GM12878 (cell line): ENCODE data around the gene TH. TPM values are rescaled to one million over a fixed set of nuclear protein-coding genes. Genes with fewer than 3 reads are reported as not detected.

Source experiments
- ATAC-seq: fragments of 200-7000 bp; cut with Tn5 transposase; 3 replicates; pipeline ENCODE4 v1.9.1; 2020; ENCODE audit warnings: mild to moderate bottlenecking, moderate library complexity
- BruUV-seq: library from RNA; stranded (reverse); fragments of 400-500 nt; replicated peaks from 2 replicates; lab custom pipeline; 2021; lab: Mats Ljungman, UMichigan
- CTCF ChIA-PET: fragments of 300-600 bp; sonication (Branson Sonifier 250); formaldehyde crosslinking; extraction: SDS; loops from one replicate; lab custom pipeline; 2021; ENCODE audit warnings: inconsistent platforms; lab: Yijun Ruan, JAX
- POLR2A ChIA-PET: fragments of 350-600 bp; formaldehyde crosslinking; extraction: SDS; loops from one replicate; lab custom pipeline; 2021; ENCODE audit warnings: inconsistent platforms; lab: Charles Lee
- RAD21 ChIA-PET: fragments of 300-600 bp; sonication (Branson Sonifier 250); formaldehyde crosslinking; loops from one replicate; lab custom pipeline; 2023; ENCODE audit warnings: antibody characterized with exemption; ENCODE audit not compliant: unreplicated experiment; lab: Charles Lee
- SMC1A ChIA-PET: fragments of 300-600 bp; sonication (Branson Sonifier 250); formaldehyde crosslinking; loops from one replicate; lab custom pipeline; 2023; ENCODE audit not compliant: unreplicated experiment, uncharacterized antibody; lab: Charles Lee
- DNase-seq: peaks from one replicate; pipeline ENCODE4 v3.0.0-alpha.2; 2011; ENCODE audit warnings: low read depth, low spot score
- FAIRE-seq: peaks from 3 replicates; lab custom pipeline; 2011; peaks lifted over from hg19 to GRCh38; lab: Jason Lieb, UNC
- H2AFZ ChIP-seq: 2 replicates; pipeline ENCODE4 v1.6.0; 2011; ENCODE audit warnings: low read depth, low read length, control low read depth; ENCODE audit not compliant: control insufficient read depth
- H3K27ac ChIP-seq: 2 replicates; pipeline ENCODE4 v1.5.1; 2011; ENCODE audit warnings: control low read depth; ENCODE audit not compliant: control insufficient read depth, insufficient read depth
- H3K27me3 ChIP-seq, 2 experiments: replicated peaks in 1 of 2; 2 replicates each; pipeline versions ENCODE4 v1.6.0 to v1.6.1; 2011; ENCODE audit warnings: low read length in 1 of 2; ENCODE audit not compliant: control insufficient read depth in 2 of 2, insufficient read depth in 2 of 2
- H3K36me3 ChIP-seq, 2 experiments: 2 replicates each; pipeline ENCODE4 v1.5.1; 2011; ENCODE audit warnings: low read length in 1 of 2; ENCODE audit not compliant: control insufficient read depth in 2 of 2, insufficient read depth in 2 of 2
- H3K4me1 ChIP-seq: 2 replicates; pipeline ENCODE4 v1.6.1; 2011; ENCODE audit warnings: mild to moderate bottlenecking, low read length, moderate library complexity, mixed read lengths; ENCODE audit not compliant: control insufficient read depth, insufficient read depth
- H3K4me2 ChIP-seq: 2 replicates; pipeline ENCODE4 v1.6.0; 2011; ENCODE audit warnings: control low read depth; ENCODE audit not compliant: control insufficient read depth, insufficient read depth
- H3K4me3 ChIP-seq: fragments of 200-600 bp; sonication (generic); 2 replicates; pipeline ENCODE4 v1.5.1; 2016
- H3K79me2 ChIP-seq: 2 replicates; pipeline ENCODE4 v1.6.0; 2011; ENCODE audit warnings: low read length; ENCODE audit not compliant: control insufficient read depth, insufficient read depth
- H3K9ac ChIP-seq: 2 replicates; pipeline ENCODE4 v1.8.0; 2011; ENCODE audit warnings: low read length, control low read depth, mixed read lengths; ENCODE audit not compliant: control insufficient read depth, insufficient read depth
- H3K9me3 ChIP-seq: replicated peaks from 3 replicates; pipeline ENCODE4 v1.5.1; 2011; ENCODE audit warnings: mild to moderate bottlenecking, low read length; ENCODE audit not compliant: control insufficient read depth, insufficient read depth
- H4K20me1 ChIP-seq: 2 replicates; pipeline ENCODE4 v1.6.0; 2011; ENCODE audit not compliant: control insufficient read depth, insufficient read depth
- CHD4 ChIP-seq: fragments of 200-600 bp; sonication (generic); IDR thresholded peaks from 2 replicates; pipeline ENCODE4 v1.6.1; 2016; ENCODE audit warnings: mild to moderate bottlenecking
- CUX1 ChIP-seq: IDR thresholded peaks from 2 replicates; pipeline ENCODE4 v1.6.1; 2012; ENCODE audit warnings: improper control_type of control experiment, low read depth, low read length; ENCODE audit not compliant: insufficient replicate concordance
- FOS ChIP-seq: IDR thresholded peaks from 3 replicates; pipeline ENCODE4 v1.6.1; 2011; ENCODE audit warnings: borderline replicate concordance; ENCODE audit not compliant: insufficient read length; ENCODE audit errors: extremely low read depth
- GATAD2B ChIP-seq: fragments of 450-650 bp; conservative IDR thresholded peaks from 2 replicates; pipeline ENCODE4 v1.6.1; 2017; ENCODE audit warnings: low read depth, mild to moderate bottlenecking, moderate library complexity
- LARP7 ChIP-seq: fragments of 450-650 bp; IDR thresholded peaks from 2 replicates; pipeline ENCODE4 v1.6.1; 2017; ENCODE audit warnings: mild to moderate bottlenecking
- MTA3 ChIP-seq: IDR thresholded peaks from 2 replicates; pipeline ENCODE4 v1.6.1; 2012; ENCODE audit warnings: low read length, inconsistent platforms, borderline replicate concordance
- MYC ChIP-seq: IDR thresholded peaks from 2 replicates; pipeline ENCODE4 v1.6.1; 2011; ENCODE audit warnings: mild to moderate bottlenecking, low read length, moderate library complexity, inconsistent platforms; ENCODE audit not compliant: insufficient read depth, insufficient replicate concordance, insufficient read length, severe bottlenecking
- NRF1 ChIP-seq: conservative IDR thresholded peaks from 2 replicates; pipeline ENCODE4 v1.6.1; 2011; ENCODE audit warnings: mild to moderate bottlenecking, low read depth, low read length, improper control_type of control experiment
- STAT1 ChIP-seq: fragments of 450-650 bp; conservative IDR thresholded peaks from 2 replicates; pipeline ENCODE4 v1.6.1; 2014; ENCODE audit warnings: antibody characterized with exemption, mild to moderate bottlenecking
- WGBS: methylation state at CpG from one replicate; pipeline ENCODE4 v1.1.6; 2016; ENCODE audit warnings: low lambda C conversion rate; ENCODE audit not compliant: insufficient replicate concordance, insufficient coverage; ENCODE audit errors: missing lambda C conversion rate; 5-methylcytosine and 5-hydroxymethylcytosine counted together
- in situ Hi-C: fragments of 300-500 bp; cut with MboI; formaldehyde crosslinking; loops from 9 replicates; pipeline ENCODE4 v1.14.3; 2018; ENCODE audit warnings: mixed read lengths
- intact Hi-C: fragments of 100-400 bp; cut with micrococcal nuclease; formaldehyde crosslinking; loops from one replicate; pipeline ENCODE4 v1.14.2; 2022; ENCODE audit not compliant: unreplicated experiment
- polyA plus RNA-seq, 11 experiments: library from polyadenylated mRNA; depleted of rRNA in 4 of 11; unstranded in 6 of 11; stranded (reverse) in 5 of 11; fragments of >200 nt; fragmentation: Nextera tagmentation in 4 of 11; fragmentation: Illumina TruSeq in 1 of 11; extraction: Ambion mirVana in 4 of 11; extraction: Trizol in 1 of 11; gene quantifications; 1 replicate in 1 of 11; 2 replicates in 10 of 11; pipeline versions ENCODE4 v1.2.1 to v1.2.3, GENCODE V29; 2011 to 2016; ENCODE audit warnings: inconsistent platforms in 2 of 11, missing spikeins in 2 of 11, low read depth in 1 of 11
- total RNA-seq, 4 experiments: library from RNA; depleted of rRNA in 3 of 4; stranded (reverse); fragments of >200 nt in 3 of 4; fragmentation: Illumina TruSeq in 1 of 4; extraction: Trizol in 1 of 4; gene quantifications; 2 replicates each; pipeline versions ENCODE4 v1.2.1 to v1.2.3, GENCODE V29; 2013 to 2021

The TH gene
- total and polyA plus RNA-seq, 10 of the 15 experiments (the other 5 are each of a cell fraction or from before 2014, with no cell fraction given) = not detected

- no peak overlapping the region for H3K9ac ChIP-seq
- no peak for DNase-seq
- RAD21 ChIA-PET = no interaction called here
- SMC1A ChIA-PET = interaction anchor here (0.6 kb wide), 1 partner anchor 549 kb away, joined by 4 read pairs; no protein-coding TSS in a partner anchor
- H2AFZ ChIP-seq = no peak overlapping the region
- no peak overlapping the region for H3K4me2 ChIP-seq
- no peaks in the 10 kb centered on the region for H4K20me1 ChIP-seq
- POLR2A ChIA-PET = no interaction called here
- in situ Hi-C loops = no loop called here
- no peaks in the 10 kb centered on the region for H3K36me3 ChIP-seq
- WGBS = 7% methylated on average over 3 of the region's 3 CpGs
- no peak for TF ChIP-seq STAT1
- no peaks in the 10 kb centered on the region; a peak in 1 of 4 replicates for H3K27me3 ChIP-seq
- no peaks in the 10 kb centered on the region for H3K9me3 ChIP-seq
- no peak for FAIRE-seq
- no TSS peak for BruUV-seq
- H3K27ac ChIP-seq = no peak overlapping the region
- no peaks in the 10 kb centered on the region for H3K4me1 ChIP-seq
- CTCF ChIA-PET = interaction anchor here (1.2 kb wide), 1 partner anchor 203 kb away, joined by 3 read pairs; no protein-coding TSS in a partner anchor
- H3K4me3 ChIP-seq = no peak overlapping the region
- intact Hi-C loops = no loop called here
- no peak for ATAC-seq
- no peaks in the 10 kb centered on the region for H3K79me2 ChIP-seq
These were observed 46.5 kb upstream of the TH start for GRCh38 chr11:2218031-2218633.

GRCh38 chr11:2217211-2218030 is 45.8 kb upstream of the TH start:
- no peak for ATAC-seq
- no peak overlapping the region for H3K27ac ChIP-seq
- no peaks in the 10 kb centered on the region for H3K4me1 ChIP-seq
- RAD21 ChIA-PET = no interaction called here
- CTCF ChIA-PET = no interaction called here
- H3K9ac ChIP-seq = no peak overlapping the region
- H3K27me3 ChIP-seq = no peaks in the 10 kb centered on the region; a peak in 1 of 4 replicates
- POLR2A ChIA-PET = no interaction called here
- H2AFZ ChIP-seq = no peak overlapping the region
- WGBS = 21% methylated on average over 22 of the region's 23 CpGs
- no peaks in the 10 kb centered on the region for H4K20me1 ChIP-seq
- no TSS peak for BruUV-seq
- H3K79me2 ChIP-seq = no peaks in the 10 kb centered on the region
- no peak for DNase-seq
- FAIRE-seq = no peak
- H3K4me2 ChIP-seq = no peak overlapping the region
- intact Hi-C loops = no loop called here
- no peaks in the 10 kb centered on the region for H3K9me3 ChIP-seq
- SMC1A ChIA-PET = interaction anchor here (0.6 kb wide), 1 partner anchor 550 kb away, joined by 4 read pairs; no protein-coding TSS in a partner anchor
- in situ Hi-C loops = no loop called here
- H3K4me3 ChIP-seq = no peak overlapping the region
- no peaks in the 10 kb centered on the region for H3K36me3 ChIP-seq
- TF ChIP-seq FOS (no peak), MYC (no peak), CUX1 (no peak), NRF1 (no peak), CHD4 (no peak), GATAD2B (no peak), LARP7 (no peak), MTA3 (no peak)
